ENCODE measurements around the gene MTARC1. TPM values are rescaled to one million over a fixed set of nuclear protein-coding genes. Genes with fewer than 3 reads are reported as not detected.

MTARC1 gene
- total RNA-seq, 1 experiment from 2014 or later: 48.5 TPM

- ChIA-PET CTCF (interaction anchor here (0.7 kb wide), 2 partner anchors 20 to 536 kb away, joined by 4 to 5 read pairs; no protein-coding TSS in a partner anchor), POLR2A (ENCODE audit: unreplicated experiment) (interaction anchor here (0.7 kb wide), 1 partner anchor 19 kb away, joined by 3 read pairs; no protein-coding TSS in a partner anchor)
- Histone ChIP-seq H3K4me3 (ENCODE audit: low read length) (no peak overlapping the region), H3K4me2 (ENCODE audit: low read length) (no peak overlapping the region), H3K9ac (ENCODE audit: low read length) (no peak overlapping the region), H3K27ac (ENCODE audit: low read length) (no peak overlapping the region), H3K36me3 (ENCODE audit: low read depth, low read length) (peaks cover 19% of the 10 kb centered on the region; the same call in 1 of the 2 replicates), H4K20me1 (ENCODE audit: low read length) (no peaks in the 10 kb centered on the region), H3F3A (ENCODE audit: low read length, unreplicated experiment) (no peaks in the 10 kb centered on the region), H3K27me3 (ENCODE audit: low read length) (no peaks in the 10 kb centered on the region), H2AFZ (ENCODE audit: low read length) (no peak overlapping the region), H3K9me3 (ENCODE audit: low read length) (no peaks in the 10 kb centered on the region), H3K9me2 (replicated peaks; ENCODE audit: low read length) (no peaks in the 10 kb centered on the region), H3K79me2 (ENCODE audit: low read length) (no peaks in the 10 kb centered on the region), H3K4me1 (ENCODE audit: insufficient read depth, low read length) (no peaks in the 10 kb centered on the region)
- intact Hi-C loops (cut with micrococcal nuclease): loop anchor here (1.0 to 5.0 kb wide), 4 partner anchors 17 to 521 kb away; partner anchors contain the start of gene MTARC1
- TF ChIP-seq CTCF (conservative IDR thresholded peaks at IDR 0.05; ENCODE audit: low read depth, low read length) (peak; percentile 98), EZH2phosphoT487 (IDR thresholded peaks at IDR 0.05; ENCODE audit: borderline replicate concordance, low read length) (no peak)
- no TSS peak for BruUV-seq (replicated peaks)
- ATAC-seq (peak; percentile 77), DNase-seq (peak; percentile 64)
These were observed 16.9 kb downstream of the MTARC1 start for GRCh38 chr1:220803401-220804201.

GRCh38 chr1:220804202-220804586 lies 17.5 kb downstream of the MTARC1 start:
- intact Hi-C loops (cut with micrococcal nuclease): loop anchor here (5.0 kb wide), 2 partner anchors 507 to 522 kb away; no protein-coding TSS in a partner anchor
- POLR2A ChIA-PET (ENCODE audit: unreplicated experiment): no interaction called here

More at GRCh38 chr1:220804202-220804586, 17.5 kb downstream of the MTARC1 start:
- no peak overlapping the region for H2AFZ ChIP-seq (ENCODE audit: low read length)
- no peaks in the 10 kb centered on the region for H3K9me2 ChIP-seq (replicated peaks; ENCODE audit: low read length)
- no peak overlapping the region for H3K4me2 ChIP-seq (ENCODE audit: low read length)
- H3K4me3 ChIP-seq (ENCODE audit: low read length): no peak overlapping the region
- H3K9me3 ChIP-seq (ENCODE audit: low read length): no peaks in the 10 kb centered on the region
- no peaks in the 10 kb centered on the region for H4K20me1 ChIP-seq (ENCODE audit: low read length)
- H3K4me1 ChIP-seq (ENCODE audit: insufficient read depth, low read length): no peaks in the 10 kb centered on the region
- ATAC-seq (no peak), DNase-seq (no peak)
- H3K79me2 ChIP-seq (ENCODE audit: low read length): no peaks in the 10 kb centered on the region
- no peaks in the 10 kb centered on the region for H3F3A ChIP-seq (ENCODE audit: low read length, unreplicated experiment)
- no peak overlapping the region for H3K27ac ChIP-seq (ENCODE audit: low read length)
- no peak for TF ChIP-seq EZH2 (IDR thresholded peaks at IDR 0.05; ENCODE audit: low read length, unreplicated experiment)
- TF ChIP-seq CTCF (conservative IDR thresholded peaks at IDR 0.05; ENCODE audit: low read depth, low read length): no peak
- no peak for TF ChIP-seq EZH2phosphoT487 (IDR thresholded peaks at IDR 0.05; ENCODE audit: borderline replicate concordance, low read length)
- no peak overlapping the region for H3K9ac ChIP-seq (ENCODE audit: low read length)
- H3K36me3 ChIP-seq (ENCODE audit: low read depth, low read length): peaks cover 13% of the 10 kb centered on the region; the same call in 1 of the 2 replicates
- CTCF ChIA-PET: no interaction called here
- no TSS peak for BruUV-seq (replicated peaks)
- no peaks in the 10 kb centered on the region for H3K27me3 ChIP-seq (ENCODE audit: low read length)

Data from PC-3 (cell line).